Gastrocnemius medialis (tissue), 4 donors: ENCODE measurements around the gene PTPN12. TPM values are rescaled to one million over a fixed set of nuclear protein-coding genes. Genes with fewer than 3 reads are reported as not detected.

Experiments
- ATAC-seq, 2 donors: fragments of 150-250 bp; one replicate each; pipeline ENCODE4 v1.9.1; 2016
- DNase-seq, 2 donors: peaks; one replicate each; pipeline ENCODE4 v3.0.0-alpha.2; 2019
- H3K27ac ChIP-seq, 4 donors: fragments of 200-600 bp; sonication (generic); 1 replicate in 1 of 4; 2 replicates in 3 of 4; pipeline ENCODE4 v1.5.1; 2016 to 2018; ENCODE audit warnings: mild to moderate bottlenecking in 2 of 4, moderate library complexity in 1 of 4
- H3K27me3 ChIP-seq, 3 donors: fragments of 200-600 bp; sonication (generic) in 2 of 3; 1 replicate in 1 of 3; 2 replicates in 2 of 3; pipeline versions ENCODE4 v1.5.1 to v1.6.0; 2016 to 2019; ENCODE audit warnings: mild to moderate bottlenecking in 1 of 3, moderate library complexity in 1 of 3
- H3K36me3 ChIP-seq, 2 donors: fragments of 200-600 bp; sonication (generic) in 1 of 2; one replicate each; pipeline ENCODE4 v1.5.1; 2017 to 2018
- H3K4me1 ChIP-seq, 2 donors: fragments of 200-600 bp; sonication (generic) in 1 of 2; one replicate each; pipeline ENCODE4 v1.5.1; 2016 to 2017; ENCODE audit warnings: mild to moderate bottlenecking in 2 of 2
- H3K4me3 ChIP-seq, 4 donors: fragments of 200-600 bp; sonication (generic) in 3 of 4; 1 replicate in 1 of 4; 2 replicates in 3 of 4; pipeline ENCODE4 v1.5.1; 2016 to 2019; ENCODE audit warnings: mild to moderate bottlenecking in 2 of 4
- H3K9me3 ChIP-seq, 3 donors: fragments of 200-600 bp; sonication (generic) in 2 of 3; 1 replicate in 1 of 3; 2 replicates in 2 of 3; pipeline ENCODE4 v1.5.1; 2016 to 2019
- POLR2A ChIP-seq, 2 donors: fragments of 450-650 bp; IDR thresholded peaks; one replicate each; pipeline ENCODE4 v1.6.1; 2017; ENCODE audit warnings: antibody characterized with exemption in 2 of 2, mild to moderate bottlenecking in 2 of 2, moderate library complexity in 2 of 2
- in situ Hi-C, 4 donors: fragments of 200-750 bp; cut with MboI; loops; one replicate each; pipeline versions ENCODE4 v1.15.0 to v1.8.0; 2017; ENCODE audit warnings: low sequenced_read_pairs in 4 of 4
- intact Hi-C: fragments of 100-400 bp; cut with DNase I; formaldehyde crosslinking; loops from one replicate; pipeline ENCODE4 v1.15.1; 2023; ENCODE audit warnings: low total_unique reads
- total RNA-seq, 4 donors: library from RNA; depleted of rRNA; stranded (reverse); fragments of >200 nt; gene quantifications; one replicate each; pipeline versions ENCODE4 v1.1.0 to v1.2.3, GENCODE V29; 2016
- TF ChIP-seq, protein P1 (sequence below), 5 experiments: fragments of 450-650 bp in 3 of 5; fragments of 200-600 bp in 2 of 5; sonication (generic) in 2 of 5; IDR thresholded peaks in 4 of 5; conservative IDR thresholded peaks in 1 of 5; 1 replicate in 4 of 5; 2 replicates in 1 of 5; pipeline ENCODE4 v1.5.1; 2016 to 2019; ENCODE audit warnings: antibody characterized with exemption in 5 of 5, mild to moderate bottlenecking in 3 of 5, moderate library complexity in 3 of 5

The PTPN12 gene
- 10 to 100 TPM; 22.7 to 38.0 (median 27.7) TPM for total RNA-seq

DNA sequence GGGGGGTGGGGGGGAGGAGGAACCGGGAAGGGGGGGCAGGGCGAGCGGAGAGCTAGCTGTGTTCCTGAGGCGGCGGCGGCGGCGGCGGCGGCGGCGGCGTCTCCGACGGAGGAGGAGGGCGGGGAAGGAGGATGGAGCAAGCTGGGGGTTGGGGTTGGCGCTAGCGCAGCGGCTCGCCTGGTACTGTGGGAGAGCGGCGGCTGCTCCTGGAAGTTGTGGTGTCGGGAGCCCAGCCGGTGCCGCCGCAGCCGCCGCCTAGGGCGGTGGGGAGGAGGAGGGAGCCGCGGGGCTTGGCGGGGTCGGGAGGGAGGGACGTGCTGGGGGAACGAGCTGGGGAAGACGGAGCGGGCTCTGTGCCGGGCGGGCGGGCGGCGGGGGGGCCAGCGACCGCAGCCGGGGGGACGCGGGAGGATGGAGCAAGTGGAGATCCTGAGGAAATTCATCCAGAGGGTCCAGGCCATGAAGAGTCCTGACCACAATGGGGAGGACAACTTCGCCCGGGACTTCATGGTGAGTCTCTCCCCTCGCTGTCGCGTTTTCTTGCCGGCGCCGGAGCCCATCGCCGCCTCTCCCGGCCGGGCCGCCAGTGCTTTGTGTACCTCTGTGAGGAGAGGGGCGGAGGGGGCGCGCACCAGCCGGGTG lies at the start of gene PTPN12:
PTPN12 (plus strand) TSS at position 160 of the 642 bp plus-strand sequence; CDS start at position 412, 252 bp downstream.
- ATAC-seq, result peak; percentile 64 to 68
- no peaks in the 10 kb centered on the region for H3K36me3 ChIP-seq
- no peaks in the 10 kb centered on the region for H3K27me3 ChIP-seq
- H3K4me1 ChIP-seq, result peaks cover 22 to 29% of the 10 kb centered on the region in 2 donors
- no peak for TF ChIP-seq POLR2A (IDR thresholded peaks at IDR 0.05)
- TF ChIP-seq, protein P1, sequence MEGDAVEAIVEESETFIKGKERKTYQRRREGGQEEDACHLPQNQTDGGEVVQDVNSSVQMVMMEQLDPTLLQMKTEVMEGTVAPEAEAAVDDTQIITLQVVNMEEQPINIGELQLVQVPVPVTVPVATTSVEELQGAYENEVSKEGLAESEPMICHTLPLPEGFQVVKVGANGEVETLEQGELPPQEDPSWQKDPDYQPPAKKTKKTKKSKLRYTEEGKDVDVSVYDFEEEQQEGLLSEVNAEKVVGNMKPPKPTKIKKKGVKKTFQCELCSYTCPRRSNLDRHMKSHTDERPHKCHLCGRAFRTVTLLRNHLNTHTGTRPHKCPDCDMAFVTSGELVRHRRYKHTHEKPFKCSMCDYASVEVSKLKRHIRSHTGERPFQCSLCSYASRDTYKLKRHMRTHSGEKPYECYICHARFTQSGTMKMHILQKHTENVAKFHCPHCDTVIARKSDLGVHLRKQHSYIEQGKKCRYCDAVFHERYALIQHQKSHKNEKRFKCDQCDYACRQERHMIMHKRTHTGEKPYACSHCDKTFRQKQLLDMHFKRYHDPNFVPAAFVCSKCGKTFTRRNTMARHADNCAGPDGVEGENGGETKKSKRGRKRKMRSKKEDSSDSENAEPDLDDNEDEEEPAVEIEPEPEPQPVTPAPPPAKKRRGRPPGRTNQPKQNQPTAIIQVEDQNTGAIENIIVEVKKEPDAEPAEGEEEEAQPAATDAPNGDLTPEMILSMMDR (IDR thresholded peaks at IDR 0.05 in 4 of 5, conservative IDR thresholded peaks at IDR 0.05 in 1 of 5), result no peak
- peak within 1 kb of the TSS; percentile 89 to 99 (median 92) for H3K27ac ChIP-seq
- H3K4me3 ChIP-seq, result peak within 1 kb of the TSS; percentile 86 to 99 (median 94)
- intact Hi-C loops, result loop anchor here (1.0 to 5.0 kb wide), 3 partner anchors 159 to 485 kb away; partner anchors contain the start of genes PHTF2, RSBN1L and TMEM60
- in situ Hi-C loops, result loop anchor here in 1 of 4 donors (25.0 kb wide), 1 partner anchor 225 kb away; no protein-coding TSS in a partner anchor
- DNase-seq, result peak in 1 of 2 donors; percentile 64
- no peaks in the 10 kb centered on the region for H3K9me3 ChIP-seq

DNA sequence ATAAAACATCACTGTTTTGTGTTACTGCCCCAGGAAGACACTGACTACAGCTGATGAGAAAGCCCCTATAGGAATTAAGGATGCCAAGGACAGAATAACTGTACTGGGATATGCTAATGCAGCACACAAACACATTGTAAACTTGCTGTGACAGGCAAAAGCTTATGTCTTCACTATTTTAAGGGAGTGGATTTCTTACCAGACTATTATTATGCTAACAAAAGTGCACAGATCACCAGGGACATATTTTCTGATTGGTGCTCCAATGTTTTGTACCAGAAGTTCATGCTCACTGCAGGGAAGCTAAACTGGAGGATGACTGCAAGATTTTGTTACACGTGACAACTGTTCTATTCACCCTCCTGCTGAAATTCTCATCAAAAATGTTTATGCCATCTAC lies 48.1 kb upstream of the PTPN12 start:
- TF ChIP-seq, protein P1 (IDR thresholded peaks at IDR 0.05 in 4 of 5, conservative IDR thresholded peaks at IDR 0.05 in 1 of 5), result no peak
- TF ChIP-seq POLR2A (IDR thresholded peaks at IDR 0.05), result no peak
- Histone ChIP-seq H3K36me3 (no peaks in the 10 kb centered on the region), H3K4me1 (no peaks in the 10 kb centered on the region), H3K27ac (no peak overlapping the region), H3K9me3 (no peaks in the 10 kb centered on the region), H3K27me3 (no peaks in the 10 kb centered on the region), H3K4me3 (no peak overlapping the region)
- intact Hi-C loops (no loop called here), in situ Hi-C loops (no loop called here)
- DNase-seq (no peak), ATAC-seq (no peak)

DNA sequence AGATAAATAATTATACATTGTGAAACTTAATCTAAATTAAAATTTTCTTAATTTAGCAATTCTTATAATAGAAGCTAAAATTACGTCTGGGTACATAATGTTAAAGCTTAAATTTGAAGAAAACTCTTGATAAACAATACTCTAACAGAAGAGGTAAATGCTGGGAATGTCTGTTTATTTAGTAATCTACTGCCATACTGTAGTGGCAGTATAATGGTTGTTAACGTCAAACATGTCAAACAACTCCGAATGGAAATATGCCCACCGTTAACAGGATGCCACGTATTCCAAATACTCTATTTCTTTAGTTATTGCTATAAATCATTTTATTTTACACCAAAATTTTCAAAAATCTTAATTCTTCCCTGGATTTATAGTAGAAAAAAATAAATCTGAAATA lies 40.0 kb upstream of the PTPN12 start:
- in situ Hi-C loops, result no loop called here
- no peak for ATAC-seq

DNA sequence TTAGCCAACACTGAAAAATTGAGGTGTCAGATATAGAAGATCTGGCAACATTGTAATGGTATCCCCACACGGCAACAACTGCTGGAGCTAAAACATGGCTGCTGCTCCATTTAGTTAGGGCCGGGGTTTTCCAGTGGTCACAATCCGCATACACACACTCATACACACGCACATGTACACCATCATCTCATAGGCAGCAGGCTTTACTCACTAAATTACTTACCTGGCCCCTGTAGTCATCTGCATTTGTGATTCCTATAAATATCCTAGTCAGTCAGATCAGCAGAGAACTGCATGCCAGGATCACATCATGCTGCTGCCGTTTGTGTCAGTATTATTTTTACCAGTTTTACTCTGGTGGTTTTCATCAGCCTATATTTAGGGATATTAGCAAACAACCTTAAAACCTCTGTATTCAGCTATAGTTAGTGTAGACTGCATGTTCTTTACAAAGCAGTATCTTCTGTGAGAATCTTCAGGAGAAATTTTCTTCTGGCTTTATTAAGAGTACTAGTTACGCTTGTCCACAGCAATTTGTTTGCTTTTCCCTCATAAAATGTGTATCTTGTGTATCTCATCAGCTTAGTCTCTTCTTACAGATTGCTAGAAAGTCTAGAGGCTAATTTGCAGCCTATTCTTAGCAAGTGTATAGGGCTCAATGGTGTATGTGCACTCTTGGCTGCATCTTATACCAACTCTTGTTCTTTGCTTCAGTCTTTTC lies 38.3 kb upstream of the PTPN12 start:
- DNase-seq, result no peak
- peaks cover 6 to 8% of the 10 kb centered on the region in 2 donors for H3K4me1 ChIP-seq
- H3K27me3 ChIP-seq, result no peaks in the 10 kb centered on the region
- H3K4me3 ChIP-seq, result no peak overlapping the region
- no peaks in the 10 kb centered on the region for H3K36me3 ChIP-seq
- in situ Hi-C loops (no loop called here), intact Hi-C loops (no loop called here)
- no peak overlapping the region for H3K27ac ChIP-seq
- TF ChIP-seq, protein P1 (IDR thresholded peaks at IDR 0.05 in 4 of 5, conservative IDR thresholded peaks at IDR 0.05 in 1 of 5), result no peak
- no peak for TF ChIP-seq POLR2A (IDR thresholded peaks at IDR 0.05)
- peak in 1 of 2 donors; percentile 42 for ATAC-seq
- H3K9me3 ChIP-seq, result no peaks in the 10 kb centered on the region

More for the DNA sequence above, 40.0 kb upstream of the PTPN12 start:
- H3K9me3 ChIP-seq, result no peaks in the 10 kb centered on the region
- no peaks in the 10 kb centered on the region for H3K36me3 ChIP-seq
- no peak overlapping the region for H3K4me3 ChIP-seq
- H3K27ac ChIP-seq, result no peak overlapping the region
- intact Hi-C loops, result no loop called here
- DNase-seq, result no peak
- TF ChIP-seq, protein P1 (IDR thresholded peaks at IDR 0.05 in 4 of 5, conservative IDR thresholded peaks at IDR 0.05 in 1 of 5), result no peak
- no peak for TF ChIP-seq POLR2A (IDR thresholded peaks at IDR 0.05)
- H3K27me3 ChIP-seq, result no peaks in the 10 kb centered on the region
- peaks cover 6 to 8% of the 10 kb centered on the region in 2 donors for H3K4me1 ChIP-seq
